ENCODE results near the gene EGR1.

DNA sequence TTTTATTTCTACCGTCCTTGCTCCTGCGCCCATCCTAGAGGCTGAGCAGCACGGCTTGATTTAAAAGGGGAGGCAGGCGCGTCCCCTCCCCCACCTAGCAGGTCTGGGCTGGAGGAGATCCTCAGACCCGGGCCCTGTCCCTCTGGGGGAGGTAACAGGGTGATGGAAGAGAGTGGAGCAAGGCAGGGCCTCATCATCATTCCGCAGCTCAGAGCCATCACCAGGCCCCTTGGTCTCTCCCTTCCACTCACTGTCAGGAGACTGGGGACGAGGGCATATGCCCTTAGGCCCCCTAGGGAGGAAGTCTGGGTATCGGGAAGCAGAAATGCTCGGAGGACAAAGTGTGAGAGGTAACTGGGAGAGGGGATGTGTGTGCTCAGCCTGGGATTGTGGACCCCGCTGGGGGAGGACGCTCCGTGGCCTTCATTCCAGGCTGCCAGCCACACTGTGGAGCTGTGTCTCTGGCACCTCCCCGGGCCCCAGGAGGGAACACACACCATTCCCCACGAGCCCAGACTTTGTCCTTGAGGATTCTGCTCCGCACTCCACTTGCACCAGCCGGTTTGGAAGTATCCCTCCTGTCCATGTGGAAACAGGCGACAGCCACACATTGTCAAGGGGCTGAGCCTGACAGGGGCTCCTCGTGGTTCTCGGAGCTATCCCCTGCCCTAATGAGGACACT lies 25.7 kb upstream of the EGR1 start:
- TF ChIP-seq, protein P1, sequence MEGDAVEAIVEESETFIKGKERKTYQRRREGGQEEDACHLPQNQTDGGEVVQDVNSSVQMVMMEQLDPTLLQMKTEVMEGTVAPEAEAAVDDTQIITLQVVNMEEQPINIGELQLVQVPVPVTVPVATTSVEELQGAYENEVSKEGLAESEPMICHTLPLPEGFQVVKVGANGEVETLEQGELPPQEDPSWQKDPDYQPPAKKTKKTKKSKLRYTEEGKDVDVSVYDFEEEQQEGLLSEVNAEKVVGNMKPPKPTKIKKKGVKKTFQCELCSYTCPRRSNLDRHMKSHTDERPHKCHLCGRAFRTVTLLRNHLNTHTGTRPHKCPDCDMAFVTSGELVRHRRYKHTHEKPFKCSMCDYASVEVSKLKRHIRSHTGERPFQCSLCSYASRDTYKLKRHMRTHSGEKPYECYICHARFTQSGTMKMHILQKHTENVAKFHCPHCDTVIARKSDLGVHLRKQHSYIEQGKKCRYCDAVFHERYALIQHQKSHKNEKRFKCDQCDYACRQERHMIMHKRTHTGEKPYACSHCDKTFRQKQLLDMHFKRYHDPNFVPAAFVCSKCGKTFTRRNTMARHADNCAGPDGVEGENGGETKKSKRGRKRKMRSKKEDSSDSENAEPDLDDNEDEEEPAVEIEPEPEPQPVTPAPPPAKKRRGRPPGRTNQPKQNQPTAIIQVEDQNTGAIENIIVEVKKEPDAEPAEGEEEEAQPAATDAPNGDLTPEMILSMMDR (IDR thresholded peaks at IDR 0.05): no peak
- no peak for TF ChIP-seq POLR2A (IDR thresholded peaks at IDR 0.05)

Data from adrenal gland (tissue), 5 donors.